ENCODE results near the gene MYOM1.

DNA sequence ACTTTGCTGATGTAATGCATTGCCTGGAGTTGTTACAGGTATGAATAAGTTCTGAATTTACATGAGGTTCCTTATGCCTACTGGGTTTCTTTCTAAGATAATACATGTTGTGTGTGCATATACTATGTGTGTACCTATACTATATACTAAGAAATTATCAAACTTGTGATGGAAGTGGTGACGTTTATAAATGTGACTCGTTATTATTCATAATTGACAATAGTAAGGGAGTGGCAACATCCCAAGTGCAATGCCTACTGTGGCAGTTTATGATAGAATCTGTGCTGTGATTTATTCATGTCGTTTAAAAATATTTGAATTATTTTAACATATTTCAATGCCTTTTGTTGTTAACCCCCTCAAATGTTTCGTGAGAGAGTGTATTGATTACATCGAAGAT lies 29.9 kb downstream of the MYOM1 start:
- TF ChIP-seq, protein P1, sequence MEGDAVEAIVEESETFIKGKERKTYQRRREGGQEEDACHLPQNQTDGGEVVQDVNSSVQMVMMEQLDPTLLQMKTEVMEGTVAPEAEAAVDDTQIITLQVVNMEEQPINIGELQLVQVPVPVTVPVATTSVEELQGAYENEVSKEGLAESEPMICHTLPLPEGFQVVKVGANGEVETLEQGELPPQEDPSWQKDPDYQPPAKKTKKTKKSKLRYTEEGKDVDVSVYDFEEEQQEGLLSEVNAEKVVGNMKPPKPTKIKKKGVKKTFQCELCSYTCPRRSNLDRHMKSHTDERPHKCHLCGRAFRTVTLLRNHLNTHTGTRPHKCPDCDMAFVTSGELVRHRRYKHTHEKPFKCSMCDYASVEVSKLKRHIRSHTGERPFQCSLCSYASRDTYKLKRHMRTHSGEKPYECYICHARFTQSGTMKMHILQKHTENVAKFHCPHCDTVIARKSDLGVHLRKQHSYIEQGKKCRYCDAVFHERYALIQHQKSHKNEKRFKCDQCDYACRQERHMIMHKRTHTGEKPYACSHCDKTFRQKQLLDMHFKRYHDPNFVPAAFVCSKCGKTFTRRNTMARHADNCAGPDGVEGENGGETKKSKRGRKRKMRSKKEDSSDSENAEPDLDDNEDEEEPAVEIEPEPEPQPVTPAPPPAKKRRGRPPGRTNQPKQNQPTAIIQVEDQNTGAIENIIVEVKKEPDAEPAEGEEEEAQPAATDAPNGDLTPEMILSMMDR (IDR thresholded peaks at IDR 0.05) = no peak
- TF ChIP-seq POLR2A (IDR thresholded peaks at IDR 0.05) (no peak), POLR2AphosphoS5 (IDR thresholded peaks at IDR 0.05) (no peak)
